Mucosa of stomach (tissue), 1 donor: Measurements from ENCODE around the gene SLC7A10.
"Not testable (repeated sequence)": the region's sequence is repeated elsewhere in the genome, so short reads cannot be mapped to it uniquely, and the experiment has no call there.

Experiments
- H3K27me3 ChIP-seq: one replicate; pipeline ENCODE4 v1.7.0; 2013; ENCODE audit warnings: mild to moderate bottlenecking, low read length; ENCODE audit not compliant: control insufficient read depth, insufficient read depth
- H3K36me3 ChIP-seq: one replicate; pipeline ENCODE4 v1.7.0; 2013; ENCODE audit warnings: low read length; ENCODE audit not compliant: control insufficient read depth, insufficient read depth
- H3K4me1 ChIP-seq: one replicate; pipeline ENCODE4 v1.7.0; 2013; ENCODE audit warnings: mild to moderate bottlenecking, low read length; ENCODE audit not compliant: control insufficient read depth, insufficient read depth
- H3K4me3 ChIP-seq: one replicate; pipeline ENCODE4 v1.7.0; 2013; ENCODE audit warnings: low read length
- H3K9ac ChIP-seq: one replicate; pipeline ENCODE4 v1.7.0; 2013; ENCODE audit warnings: mild to moderate bottlenecking, low read length, moderate library complexity
- H3K9me3 ChIP-seq: one replicate; pipeline ENCODE4 v1.7.0; 2013; ENCODE audit warnings: mild to moderate bottlenecking, low read length, moderate library complexity; ENCODE audit not compliant: control insufficient read depth
- donor health status: Pancreatic carcinoma.

The SLC7A10 gene

DNA sequence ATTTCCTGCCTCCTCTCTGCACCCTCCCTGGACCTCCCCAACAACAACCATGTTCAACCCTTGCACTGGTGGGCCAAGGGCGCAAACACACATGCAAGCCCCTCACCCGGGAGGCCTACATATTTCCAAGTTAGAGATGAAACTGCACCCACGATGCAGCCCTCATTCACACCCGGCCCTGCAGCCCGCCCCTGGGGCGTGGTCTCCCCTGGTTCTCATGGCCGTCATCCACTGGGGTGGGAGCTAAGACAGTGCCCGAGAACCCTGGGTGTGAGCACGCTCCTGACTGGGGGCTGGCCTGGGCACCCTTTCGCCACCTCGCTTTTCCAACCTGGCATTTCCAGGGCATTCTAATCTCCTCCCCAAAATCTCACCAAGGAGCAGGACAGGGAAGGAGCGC, 7.0 kb upstream of the SLC7A10 start:
- peaks cover 2% of the 10 kb centered on the region for H3K9me3 ChIP-seq
- H3K4me3 ChIP-seq = no peak overlapping the region
- no peaks in the 10 kb centered on the region for H3K36me3 ChIP-seq
- no peak overlapping the region for H3K9ac ChIP-seq
- no peaks in the 10 kb centered on the region for H3K4me1 ChIP-seq
- H3K27me3 ChIP-seq = peaks cover 8% of the 10 kb centered on the region

GRCh38 chr19:33231511-33231910, 5.9 kb upstream of the SLC7A10 start:
- Histone ChIP-seq H3K9ac (no peak overlapping the region), H3K36me3 (no peaks in the 10 kb centered on the region), H3K27me3 (peaks cover 17% of the 10 kb centered on the region), H3K9me3 (peaks cover 4% of the 10 kb centered on the region), H3K4me1 (peaks cover 1% of the 10 kb centered on the region), H3K4me3 (no peak overlapping the region)

GRCh38 chr19:33229962-33230361, 4.3 kb upstream of the SLC7A10 start:
- no peak overlapping the region for H3K9ac ChIP-seq
- H3K27me3 ChIP-seq = peaks cover 33% of the 10 kb centered on the region
- H3K4me3 ChIP-seq = no peak overlapping the region
- H3K4me1 ChIP-seq = peaks cover 8% of the 10 kb centered on the region
- H3K9me3 ChIP-seq = peaks cover 4% of the 10 kb centered on the region
- no peaks in the 10 kb centered on the region for H3K36me3 ChIP-seq

DNA sequence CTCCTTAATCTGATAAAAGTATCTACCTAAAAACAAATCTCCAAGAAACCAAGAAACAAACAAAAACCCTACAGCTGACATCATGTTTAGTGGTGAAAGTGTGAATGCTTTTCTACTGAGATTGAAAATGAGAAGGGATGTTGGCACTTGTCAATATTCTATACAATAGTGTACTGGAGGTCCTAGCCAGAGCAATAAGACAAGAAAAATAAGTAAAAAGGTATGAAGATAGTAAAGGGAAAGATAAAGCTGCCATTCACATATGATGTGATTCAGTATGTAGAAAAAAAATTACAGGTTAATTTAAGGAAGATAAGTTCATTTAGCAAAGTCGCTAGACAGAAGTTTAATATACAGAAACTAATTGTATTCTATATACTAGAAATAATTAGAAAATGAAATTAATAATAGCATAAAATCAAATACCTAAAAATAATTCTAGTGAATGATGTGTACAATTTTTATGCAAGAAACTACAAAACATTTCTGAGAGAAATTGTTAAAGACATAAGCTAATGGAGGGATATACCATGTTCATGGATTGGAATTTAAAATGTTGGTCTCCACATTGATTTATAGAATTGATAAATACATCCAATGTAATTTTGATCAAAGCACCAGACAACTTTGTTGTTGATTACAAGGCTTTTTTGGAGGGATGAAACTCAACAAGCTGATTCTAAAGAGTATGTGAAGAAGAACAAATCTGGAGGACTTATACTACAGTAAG, 2.4 kb upstream of the SLC7A10 start:
- H3K4me1 ChIP-seq = peaks cover 8% of the 10 kb centered on the region
- H3K9ac ChIP-seq = no peak overlapping the region
- peaks cover 4% of the 10 kb centered on the region for H3K9me3 ChIP-seq
- no peaks in the 10 kb centered on the region for H3K36me3 ChIP-seq
- H3K27me3 ChIP-seq = peaks cover 40% of the 10 kb centered on the region
- no peak overlapping the region for H3K4me3 ChIP-seq

- no peak overlapping the region for H3K9ac ChIP-seq
- no peak overlapping the region for H3K4me3 ChIP-seq
- peaks cover 4% of the 10 kb centered on the region for H3K9me3 ChIP-seq
- peaks cover 40% of the 10 kb centered on the region for H3K27me3 ChIP-seq
- peaks cover 8% of the 10 kb centered on the region for H3K4me1 ChIP-seq
- no peaks in the 10 kb centered on the region for H3K36me3 ChIP-seq
Measured at GRCh38 chr19:33227242-33227650, 1.6 kb upstream of the SLC7A10 start.

DNA sequence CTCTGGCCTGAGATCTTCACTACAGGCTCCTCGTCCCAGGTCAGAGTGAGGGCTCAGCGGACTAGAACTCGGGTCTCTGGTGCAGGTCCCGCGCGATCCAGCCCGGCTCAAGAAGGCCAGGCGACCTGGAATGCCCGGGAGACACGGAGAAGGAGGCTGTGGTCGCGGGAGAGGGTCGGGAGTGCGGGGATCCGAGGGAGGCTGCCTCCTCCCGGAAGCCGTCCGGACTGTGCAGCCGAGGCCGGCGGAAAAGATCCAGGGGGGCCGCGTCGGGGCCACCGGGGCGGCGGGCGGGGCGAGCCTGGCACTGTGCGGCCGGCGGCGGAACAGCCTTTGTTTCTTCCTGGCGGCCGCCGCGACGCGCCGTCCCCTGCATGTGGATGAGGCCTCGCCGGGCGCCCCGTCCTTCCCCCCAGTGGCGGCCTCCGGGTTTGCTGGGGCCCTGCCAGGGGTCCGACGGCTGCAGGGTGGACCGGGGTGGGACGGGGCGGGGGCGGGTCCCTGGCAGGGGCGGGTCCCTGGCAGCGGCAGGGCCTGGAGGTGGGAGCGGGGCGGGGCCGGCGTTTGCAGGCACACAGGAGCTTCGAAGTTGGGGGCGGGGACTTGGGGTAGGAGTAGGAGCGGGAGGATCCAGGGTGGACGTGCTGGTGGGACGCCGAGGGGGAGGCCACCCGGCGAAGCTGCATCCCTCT, 1.0 kb upstream of the SLC7A10 start:
- H3K36me3 ChIP-seq = no peaks in the 10 kb centered on the region
- peaks cover 4% of the 10 kb centered on the region for H3K9me3 ChIP-seq
- H3K4me1 ChIP-seq = peaks cover 8% of the 10 kb centered on the region
- no peak overlapping the region for H3K9ac ChIP-seq
- H3K4me3 ChIP-seq = no peak overlapping the region
- peaks cover 43% of the 10 kb centered on the region for H3K27me3 ChIP-seq

DNA sequence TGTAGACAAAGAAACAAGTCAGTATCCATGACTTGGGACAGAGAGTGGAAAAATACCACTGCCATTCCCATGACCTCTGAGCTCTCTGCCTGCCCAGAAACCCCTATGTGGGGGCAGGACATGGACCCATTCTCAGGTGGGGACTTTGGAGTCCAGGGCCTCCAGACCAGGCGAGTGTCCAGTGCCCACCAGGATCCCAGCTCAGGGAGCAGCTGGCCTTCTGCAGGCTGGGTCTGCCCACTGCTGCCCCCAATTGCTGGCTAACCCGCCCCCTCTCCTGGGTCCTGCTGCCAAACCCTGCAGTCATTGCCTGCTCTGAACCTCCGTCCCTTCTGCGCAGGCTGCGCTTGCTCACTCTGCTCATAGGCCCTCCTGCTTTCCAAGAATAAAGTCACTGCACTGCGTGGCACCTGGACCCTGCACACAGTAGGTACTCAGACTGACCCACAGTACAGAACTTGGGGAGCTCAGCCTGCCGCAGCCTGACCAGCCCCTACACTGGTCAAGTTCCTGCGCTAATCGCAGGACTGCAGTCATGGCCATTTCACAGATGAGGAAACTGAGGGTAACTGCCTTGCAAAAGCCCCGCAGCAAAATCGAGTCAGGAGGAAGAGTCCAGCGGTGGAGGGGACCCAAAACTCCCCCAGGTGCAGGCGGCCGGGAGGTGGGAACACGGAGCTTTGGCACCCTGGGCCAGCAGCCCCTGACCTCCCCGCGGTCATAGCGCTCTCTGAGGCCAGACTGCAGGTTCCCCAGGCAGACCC, 774 bp downstream of the SLC7A10 start:
- H3K9ac ChIP-seq = no peak overlapping the region
- peaks cover 47% of the 10 kb centered on the region for H3K27me3 ChIP-seq
- H3K36me3 ChIP-seq = no peaks in the 10 kb centered on the region
- H3K4me1 ChIP-seq = peaks cover 8% of the 10 kb centered on the region
- no peak overlapping the region for H3K4me3 ChIP-seq
- peaks cover 4% of the 10 kb centered on the region for H3K9me3 ChIP-seq

- not testable (repeated sequence) for H3K4me3 ChIP-seq, H3K4me1 ChIP-seq, H3K9me3 ChIP-seq, H3K36me3 ChIP-seq, H3K9ac ChIP-seq
- H3K27me3 ChIP-seq = peaks cover 54% of the 10 kb centered on the region
Measured at GRCh38 chr19:33222255-33222654, 3.4 kb downstream of the SLC7A10 start.

- no peak overlapping the region for H3K9ac ChIP-seq
- peaks cover 49% of the 10 kb centered on the region for H3K27me3 ChIP-seq
- H3K4me3 ChIP-seq = no peak overlapping the region
- H3K4me1 ChIP-seq = peaks cover 8% of the 10 kb centered on the region
- no peaks in the 10 kb centered on the region for H3K36me3 ChIP-seq
- no peaks in the 10 kb centered on the region for H3K9me3 ChIP-seq
Measured at GRCh38 chr19:33221638-33222037, 4.0 kb downstream of the SLC7A10 start.

GRCh38 chr19:33220735-33221134, 4.9 kb downstream of the SLC7A10 start:
- H3K27me3 ChIP-seq = peaks cover 40% of the 10 kb centered on the region
- no peak overlapping the region for H3K9ac ChIP-seq

GRCh38 chr19:33220115-33220514, 5.5 kb downstream of the SLC7A10 start:
- Histone ChIP-seq H3K4me3 (no peak overlapping the region), H3K36me3 (no peaks in the 10 kb centered on the region), H3K4me1 (no peaks in the 10 kb centered on the region), H3K27me3 (peaks cover 34% of the 10 kb centered on the region), H3K9ac (no peak overlapping the region), H3K9me3 (no peaks in the 10 kb centered on the region)

More at GRCh38 chr19:33220735-33221134, 4.9 kb downstream of the SLC7A10 start:
- no peaks in the 10 kb centered on the region for H3K36me3 ChIP-seq
- no peaks in the 10 kb centered on the region for H3K9me3 ChIP-seq
- H3K4me3 ChIP-seq = no peak overlapping the region
- H3K4me1 ChIP-seq = no peaks in the 10 kb centered on the region

GRCh38 chr19:33219261-33219815, 6.3 kb downstream of the SLC7A10 start:
- Histone ChIP-seq H3K9me3 (no peaks in the 10 kb centered on the region), H3K36me3 (no peaks in the 10 kb centered on the region), H3K4me3 (no peak overlapping the region), H3K4me1 (no peaks in the 10 kb centered on the region), H3K27me3 (peaks cover 26% of the 10 kb centered on the region), H3K9ac (no peak overlapping the region)
